Neuron (in vitro differentiated cells): Measurements from ENCODE around the gene EME2.
"Not testable (repeated sequence)": the region's sequence is repeated elsewhere in the genome, so short reads cannot be mapped to it uniquely, and the experiment has no call there.

Source experiments
- H2AFZ ChIP-seq: one replicate; pipeline ENCODE4 v1.6.1; 2013; ENCODE audit warnings: low read depth, mild to moderate bottlenecking, inconsistent platforms, low read length, moderate library complexity
- H3K27me3 ChIP-seq: one replicate; pipeline ENCODE4 v1.6.1; 2013; ENCODE audit warnings: low read length; ENCODE audit not compliant: insufficient read depth
- H3K36me3 ChIP-seq: one replicate; pipeline ENCODE4 v1.6.1; 2013; ENCODE audit warnings: low read length; ENCODE audit not compliant: insufficient read depth
- H3K4me1 ChIP-seq: one replicate; pipeline ENCODE4 v1.6.1; 2013; ENCODE audit warnings: low read length; ENCODE audit not compliant: insufficient read depth
- H3K4me3 ChIP-seq: 2 replicates; pipeline ENCODE4 v1.5.1; 2013; ENCODE audit warnings: mild to moderate bottlenecking, low read length, moderate library complexity
- H3K9me3 ChIP-seq: one replicate; pipeline ENCODE4 v1.6.1; 2013; ENCODE audit warnings: low read length

The EME2 gene, protein sequence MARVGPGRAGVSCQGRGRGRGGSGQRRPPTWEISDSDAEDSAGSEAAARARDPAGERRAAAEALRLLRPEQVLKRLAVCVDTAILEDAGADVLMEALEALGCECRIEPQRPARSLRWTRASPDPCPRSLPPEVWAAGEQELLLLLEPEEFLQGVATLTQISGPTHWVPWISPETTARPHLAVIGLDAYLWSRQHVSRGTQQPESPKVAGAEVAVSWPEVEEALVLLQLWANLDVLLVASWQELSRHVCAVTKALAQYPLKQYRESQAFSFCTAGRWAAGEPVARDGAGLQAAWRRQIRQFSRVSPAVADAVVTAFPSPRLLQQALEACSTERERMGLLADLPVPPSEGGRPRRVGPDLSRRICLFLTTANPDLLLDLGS

DNA sequence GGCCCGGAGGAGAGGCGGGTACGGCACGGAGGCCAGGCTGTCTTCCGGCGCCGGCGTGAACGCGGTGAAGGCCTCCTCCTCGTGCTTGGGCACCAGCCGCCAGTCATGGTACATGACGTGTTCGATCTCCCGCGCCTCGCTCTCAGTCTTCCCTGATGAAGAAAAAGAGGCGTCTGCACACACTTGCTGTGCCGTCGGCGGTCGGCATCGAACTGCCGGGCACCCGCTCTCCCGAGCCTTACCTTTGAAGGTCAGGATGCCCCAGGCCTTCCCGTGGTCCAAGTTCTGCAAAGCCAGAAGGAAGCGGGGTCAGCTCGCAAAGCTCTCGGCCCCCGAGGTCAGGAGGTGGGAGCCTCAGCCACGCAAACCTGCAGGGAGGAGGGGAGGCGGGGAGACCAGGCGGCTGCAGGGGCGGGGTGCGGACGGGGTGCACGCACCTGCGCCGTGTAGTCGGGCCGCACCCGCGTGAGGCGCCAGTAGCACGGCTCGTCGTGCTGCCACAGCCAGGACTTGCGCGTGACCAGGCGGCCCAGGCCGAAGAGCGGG, at the start of gene EME2:
TSS of gene EME2 (plus strand) at position 449 of the 546 bp plus-strand sequence. CDS start 418 bp downstream, outside the sequence.
- peak within 1 kb of the TSS; percentile 54 for H2AFZ ChIP-seq
- H3K4me3 ChIP-seq, result peak within 1 kb of the TSS; percentile 87
- H3K4me1 ChIP-seq, result peaks cover 19% of the 10 kb centered on the region
- peaks cover 47% of the 10 kb centered on the region for H3K36me3 ChIP-seq
- H3K9me3 ChIP-seq, result no peaks in the 10 kb centered on the region
- no peaks in the 10 kb centered on the region for H3K27me3 ChIP-seq

DNA sequence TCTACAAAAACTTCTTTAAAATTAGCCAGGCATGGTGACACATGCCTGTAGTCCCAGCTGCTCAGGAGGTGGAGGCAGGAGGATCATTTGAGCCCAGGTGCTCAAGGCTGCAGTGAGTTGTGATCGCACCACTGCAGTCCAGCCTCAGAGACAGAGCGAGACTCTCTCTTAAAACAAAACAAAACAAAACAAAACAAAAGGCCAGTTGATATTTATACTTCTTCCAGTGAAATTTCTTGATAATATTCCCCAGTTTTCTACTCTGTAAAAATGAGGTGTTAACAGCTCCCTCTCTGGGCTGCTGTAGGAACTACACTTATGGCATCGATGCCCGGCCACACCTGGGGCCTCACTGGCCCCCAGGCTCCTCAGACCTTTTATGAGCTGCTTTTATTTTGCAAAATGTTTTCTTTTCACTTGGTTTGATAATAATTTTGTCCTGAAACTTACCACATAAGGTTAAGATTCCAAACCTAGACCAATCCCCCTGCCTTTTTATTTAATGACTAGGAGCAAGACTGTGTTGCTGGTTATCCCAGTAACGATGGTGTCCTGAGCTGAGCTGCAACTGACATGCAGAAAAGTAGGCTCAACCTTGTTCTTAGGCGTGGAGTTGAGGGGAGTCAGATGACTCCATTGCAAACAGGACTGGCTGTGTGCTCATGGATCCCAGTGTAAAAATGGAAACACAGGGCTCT, 49.0 kb upstream of the EME2 start:
- Histone ChIP-seq H3K4me3 (no peak overlapping the region), H3K27me3 (no peaks in the 10 kb centered on the region), H2AFZ (no peak overlapping the region), H3K36me3 (peaks cover 35% of the 10 kb centered on the region), H3K9me3 (no peaks in the 10 kb centered on the region), H3K4me1 (no peaks in the 10 kb centered on the region)

DNA sequence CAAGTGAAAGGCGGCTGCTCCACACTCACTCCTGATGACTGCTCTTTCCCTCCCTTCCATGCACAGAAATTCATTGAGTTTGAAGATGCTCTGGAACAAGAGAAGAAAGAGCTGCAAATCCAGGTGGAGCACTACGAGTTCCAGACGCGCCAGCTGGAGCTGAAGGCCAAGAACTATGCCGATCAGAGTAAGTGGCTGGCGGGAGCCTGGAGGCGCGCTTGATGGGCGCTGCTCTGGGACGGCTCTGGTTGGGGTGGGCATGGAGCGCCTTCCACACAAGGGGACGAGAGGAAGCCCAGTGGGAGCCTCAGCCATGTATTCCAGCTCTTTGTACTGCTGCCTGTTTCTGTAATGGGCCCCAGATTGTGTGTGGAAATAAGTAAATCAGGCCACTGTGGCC, 48.1 kb upstream of the EME2 start:
- peaks cover 44% of the 10 kb centered on the region for H3K36me3 ChIP-seq
- no peaks in the 10 kb centered on the region for H3K27me3 ChIP-seq
- H3K9me3 ChIP-seq, result no peaks in the 10 kb centered on the region
- no peaks in the 10 kb centered on the region for H3K4me1 ChIP-seq
- no peak overlapping the region for H2AFZ ChIP-seq
- H3K4me3 ChIP-seq, result no peak overlapping the region

DNA sequence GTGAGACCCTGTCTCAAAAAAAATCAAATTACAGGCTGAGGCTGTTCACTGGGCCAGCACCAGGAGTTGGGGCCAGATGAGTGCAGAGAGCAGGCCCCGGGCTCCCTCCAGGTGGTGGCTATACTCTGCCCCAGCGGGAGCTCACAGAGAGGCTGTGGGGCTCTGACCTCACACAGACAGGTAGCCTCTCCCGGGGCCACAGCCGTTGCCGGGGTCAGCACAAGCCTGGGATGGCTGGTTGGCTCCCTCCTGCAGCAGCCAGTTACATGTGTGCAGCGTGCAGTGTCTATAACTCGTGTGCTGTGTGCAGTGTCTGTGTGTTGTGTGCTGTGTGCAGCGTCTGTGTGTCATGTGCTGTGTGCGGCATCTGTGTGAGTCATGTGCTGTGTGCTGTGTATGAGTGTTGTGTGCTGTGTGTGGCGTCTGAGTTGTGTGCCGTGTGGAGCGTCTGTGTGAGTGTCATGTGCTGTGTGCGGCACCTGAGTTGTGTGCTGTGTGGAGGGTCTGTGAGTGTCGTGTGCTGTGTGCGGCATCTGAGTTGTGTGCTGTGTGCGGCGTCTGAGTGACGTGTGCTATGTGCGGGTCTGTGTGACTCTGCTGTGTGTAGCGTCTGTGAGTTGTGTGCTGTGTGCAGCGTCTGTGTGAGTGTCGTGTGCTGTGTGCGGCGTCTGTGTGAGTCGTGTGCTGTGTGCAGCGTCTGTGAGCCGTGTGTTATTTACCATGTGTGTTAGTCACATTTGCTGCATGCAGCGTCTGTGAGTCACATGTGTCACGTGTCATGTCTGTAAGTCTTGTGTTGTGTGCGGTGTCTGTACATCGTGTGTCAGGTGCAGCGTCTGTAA, 45.7 kb upstream of the EME2 start:
- Histone ChIP-seq H3K9me3 (no peaks in the 10 kb centered on the region), H3K36me3 (peaks cover 51% of the 10 kb centered on the region), H3K4me1 (no peaks in the 10 kb centered on the region), H3K4me3 (no peak overlapping the region), H2AFZ (no peak overlapping the region), H3K27me3 (no peaks in the 10 kb centered on the region)

DNA sequence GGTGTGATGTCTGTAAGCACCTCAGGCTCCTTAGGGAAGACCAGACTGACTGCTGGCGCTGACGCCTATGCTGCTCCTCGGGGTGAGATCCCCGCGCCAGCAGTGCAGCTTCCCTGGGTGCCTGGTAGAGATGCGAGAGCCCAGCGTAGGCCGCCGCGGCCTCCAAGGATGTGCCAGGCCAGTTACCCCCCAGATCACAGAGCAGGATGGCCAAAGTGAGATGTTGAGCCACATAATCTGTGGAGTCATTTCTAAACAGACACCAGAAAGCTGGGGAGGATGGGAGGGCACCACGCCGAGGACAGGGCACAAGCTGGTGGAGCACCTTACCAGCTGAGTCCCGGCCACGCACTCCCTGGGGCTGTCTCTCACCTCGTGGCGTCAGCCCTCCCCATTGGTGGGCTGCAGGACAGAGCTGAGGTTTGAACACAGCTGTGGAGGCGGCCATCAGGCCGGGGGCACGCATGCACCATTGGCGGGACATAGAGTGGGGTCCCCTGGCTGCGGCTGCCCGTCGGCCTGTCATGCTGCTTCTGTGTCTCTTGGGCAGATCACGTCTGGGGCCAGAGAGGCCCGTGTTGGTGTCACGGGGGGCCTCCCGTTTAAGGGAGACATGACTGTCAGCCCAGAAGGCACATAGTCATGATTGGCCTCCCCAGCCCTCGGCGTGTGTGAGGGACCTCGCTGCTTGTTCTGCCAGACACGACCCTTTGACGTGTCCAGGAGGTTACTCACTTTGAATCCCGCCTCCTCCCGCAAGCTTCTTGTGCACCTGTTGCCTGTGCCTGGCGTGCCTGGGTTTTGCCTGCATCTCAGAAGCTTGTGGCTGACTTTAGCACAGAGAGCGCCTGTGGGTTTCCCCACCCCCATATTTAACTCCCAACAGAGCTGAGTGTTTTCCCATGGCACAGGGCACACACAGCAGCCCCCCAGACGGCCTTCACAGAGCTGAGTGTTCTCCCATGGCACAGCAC, 44.7 kb upstream of the EME2 start:
- Histone ChIP-seq H3K4me1 (no peaks in the 10 kb centered on the region), H3K4me3 (no peak overlapping the region), H3K9me3 (no peaks in the 10 kb centered on the region), H2AFZ (no peak overlapping the region), H3K27me3 (no peaks in the 10 kb centered on the region), H3K36me3 (peaks cover 61% of the 10 kb centered on the region)

DNA sequence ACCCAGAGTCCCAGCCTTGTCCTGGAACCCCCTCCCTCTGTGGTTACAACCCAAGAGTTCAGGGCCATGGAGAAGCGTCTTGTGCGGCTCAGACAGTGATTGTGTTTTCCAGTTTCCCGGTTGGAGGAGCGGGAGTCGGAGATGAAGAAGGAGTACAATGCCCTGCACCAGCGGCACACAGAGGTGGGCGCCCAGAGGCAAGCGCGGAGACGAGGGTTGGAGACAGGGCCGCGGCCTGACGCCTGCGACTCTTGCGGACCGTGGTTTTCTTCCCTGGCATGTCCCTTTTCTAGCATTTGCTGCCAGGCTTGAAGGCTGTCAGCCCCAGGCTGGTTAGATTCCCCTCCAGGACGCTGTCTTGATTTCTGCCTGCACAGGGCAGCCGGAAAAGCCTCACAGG, 43.6 kb upstream of the EME2 start:
- no peaks in the 10 kb centered on the region for H3K27me3 ChIP-seq
- H3K9me3 ChIP-seq, result no peaks in the 10 kb centered on the region
- H3K4me1 ChIP-seq, result no peaks in the 10 kb centered on the region
- H3K4me3 ChIP-seq, result no peak overlapping the region
- H2AFZ ChIP-seq, result no peak overlapping the region
- H3K36me3 ChIP-seq, result peaks cover 71% of the 10 kb centered on the region

DNA sequence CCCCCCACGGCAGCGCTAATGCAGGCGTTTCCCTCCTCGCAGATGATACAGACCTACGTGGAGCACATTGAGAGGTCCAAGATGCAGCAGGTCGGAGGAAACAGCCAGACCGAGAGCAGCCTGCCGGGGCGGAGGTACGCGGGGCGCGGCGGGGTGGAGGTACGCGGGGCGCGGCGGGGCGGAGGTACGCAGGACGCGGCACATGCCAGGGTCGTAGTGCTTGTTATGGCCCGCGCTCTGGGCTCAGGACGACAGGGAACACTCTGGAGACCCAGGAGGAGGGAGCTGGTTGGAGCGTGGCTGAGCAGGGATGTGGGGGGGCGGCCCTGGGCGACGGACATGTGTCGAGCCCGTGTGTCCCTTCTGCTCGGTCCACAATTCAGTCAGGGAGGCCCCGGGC, 43.2 kb upstream of the EME2 start:
- peaks cover 72% of the 10 kb centered on the region for H3K36me3 ChIP-seq
- H2AFZ ChIP-seq, result no peak overlapping the region
- no peak overlapping the region for H3K4me3 ChIP-seq
- H3K4me1 ChIP-seq, result no peaks in the 10 kb centered on the region
- H3K9me3 ChIP-seq, result no peaks in the 10 kb centered on the region
- H3K27me3 ChIP-seq, result no peaks in the 10 kb centered on the region

DNA sequence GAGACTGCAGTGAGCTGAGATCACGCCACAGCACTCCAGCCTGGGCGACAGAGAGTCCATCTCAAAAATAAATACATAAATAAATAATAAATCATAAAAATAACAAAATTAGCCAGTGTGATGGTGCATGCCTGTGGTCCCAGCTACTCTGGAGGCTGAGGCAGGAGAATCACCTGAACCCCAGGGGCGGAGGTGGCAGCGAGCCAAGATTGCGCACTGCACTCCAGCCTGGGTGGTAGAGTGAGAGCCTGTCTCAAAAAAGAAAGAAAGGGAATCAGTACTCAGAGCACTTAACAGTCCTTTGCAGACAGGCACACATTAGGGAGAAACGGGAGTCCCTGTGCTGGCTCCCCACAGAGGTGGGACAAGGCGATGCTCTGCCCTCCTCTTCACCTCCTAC, 41.5 kb upstream of the EME2 start:
- Histone ChIP-seq H3K4me1 (no peaks in the 10 kb centered on the region), H3K9me3 (peaks cover 10% of the 10 kb centered on the region), H3K36me3 (peaks cover 71% of the 10 kb centered on the region), H2AFZ (no peak overlapping the region), H3K27me3 (no peaks in the 10 kb centered on the region), H3K4me3 (no peak overlapping the region)

DNA sequence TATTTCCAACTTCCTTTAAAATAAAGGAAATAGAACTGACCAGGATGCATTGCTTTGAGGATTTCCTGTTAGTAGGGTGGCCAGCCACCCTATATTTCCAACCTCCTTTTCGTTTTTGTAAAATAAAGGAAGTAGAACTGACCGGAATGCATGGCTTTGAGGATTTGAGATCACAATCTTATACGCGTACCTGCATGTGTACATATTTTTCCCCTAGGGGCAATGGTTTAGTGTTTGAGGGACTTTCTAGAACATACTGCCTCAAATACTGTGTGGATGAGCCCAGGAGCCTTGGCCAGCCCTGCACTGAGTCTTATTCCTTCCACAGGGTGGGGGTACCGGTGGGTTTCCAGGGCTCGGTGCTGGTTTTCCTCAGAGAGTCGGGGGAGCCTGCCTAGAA, 41.0 kb upstream of the EME2 start:
- peaks cover 10% of the 10 kb centered on the region for H3K9me3 ChIP-seq
- H3K4me3 ChIP-seq, result no peak overlapping the region
- H3K36me3 ChIP-seq, result peaks cover 67% of the 10 kb centered on the region
- H3K27me3 ChIP-seq, result no peaks in the 10 kb centered on the region
- H3K4me1 ChIP-seq, result no peaks in the 10 kb centered on the region
- no peak overlapping the region for H2AFZ ChIP-seq

DNA sequence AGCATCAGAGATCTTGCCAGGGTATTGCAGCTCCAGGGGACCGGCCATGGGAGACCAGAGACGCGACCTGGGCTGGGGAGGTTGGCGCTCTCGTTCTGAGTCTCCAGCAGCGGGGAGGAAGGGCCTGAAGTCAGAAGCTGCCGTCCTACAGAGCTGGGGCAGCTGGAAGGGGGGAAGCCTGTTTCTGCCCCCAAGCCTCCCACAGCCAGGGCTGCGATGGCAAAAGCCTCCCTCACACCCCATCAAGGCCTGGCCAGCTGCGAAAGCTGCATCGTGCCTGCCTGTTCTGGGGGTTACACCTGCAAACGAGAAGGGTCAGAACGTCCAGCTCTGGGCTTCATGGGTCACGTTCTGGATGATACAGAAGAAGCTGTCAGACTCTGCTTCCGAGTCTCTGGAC, 40.5 kb upstream of the EME2 start:
- no peaks in the 10 kb centered on the region for H3K27me3 ChIP-seq
- no peak overlapping the region for H3K4me3 ChIP-seq
- H3K9me3 ChIP-seq, result peaks cover 10% of the 10 kb centered on the region
- no peaks in the 10 kb centered on the region for H3K4me1 ChIP-seq
- peaks cover 62% of the 10 kb centered on the region for H3K36me3 ChIP-seq
- H2AFZ ChIP-seq, result no peak overlapping the region

DNA sequence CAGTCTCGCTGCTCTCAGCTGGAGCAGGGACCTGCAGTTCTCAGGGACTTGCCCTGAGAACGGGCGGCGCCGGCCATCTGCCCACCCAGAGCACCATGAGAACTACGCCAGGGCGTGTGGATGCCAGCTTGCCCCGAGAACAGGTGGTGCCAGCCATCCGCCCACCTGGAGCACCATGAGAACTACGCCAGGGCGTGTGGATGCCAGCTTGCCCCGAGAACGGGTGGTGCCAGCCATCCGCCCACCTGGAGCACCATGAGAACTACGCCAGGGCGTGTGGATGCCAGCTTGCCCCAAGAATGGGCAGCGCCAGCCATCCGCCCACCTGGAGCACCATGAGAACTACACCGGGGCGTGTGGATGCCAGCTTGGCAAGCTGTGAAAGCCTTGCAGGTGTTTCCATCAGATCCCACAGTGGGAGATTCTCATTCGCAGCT, 40.0 kb upstream of the EME2 start:
- not testable (repeated sequence) for H3K27me3 ChIP-seq, H3K4me1 ChIP-seq, H2AFZ ChIP-seq, H3K4me3 ChIP-seq
- Histone ChIP-seq H3K36me3 (peaks cover 57% of the 10 kb centered on the region), H3K9me3 (peaks cover 10% of the 10 kb centered on the region)

DNA sequence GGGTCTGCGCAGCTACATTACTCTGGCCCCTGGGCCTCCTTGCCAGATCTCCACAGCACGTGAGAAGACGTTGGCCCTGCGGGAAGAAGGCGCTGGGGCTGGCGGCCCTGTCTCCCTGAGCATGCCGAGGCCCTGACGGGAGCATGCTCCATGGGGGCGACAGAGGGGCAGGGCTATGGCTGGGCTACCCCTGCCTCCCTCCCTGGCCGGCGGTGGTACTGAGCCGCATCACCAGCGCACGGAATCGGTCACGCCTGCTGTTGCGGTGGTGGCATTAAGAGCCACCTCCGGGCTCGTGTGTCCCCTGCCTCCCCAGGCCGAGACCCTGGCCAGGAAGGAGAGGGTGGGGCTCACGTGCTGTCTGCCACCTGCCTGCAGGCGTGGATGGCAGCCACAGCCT, 38.5 kb upstream of the EME2 start:
- H3K4me3 ChIP-seq, result no peak overlapping the region
- H3K9me3 ChIP-seq, result peaks cover 13% of the 10 kb centered on the region
- H3K4me1 ChIP-seq, result no peaks in the 10 kb centered on the region
- H3K36me3 ChIP-seq, result peaks cover 43% of the 10 kb centered on the region
- H3K27me3 ChIP-seq, result no peaks in the 10 kb centered on the region
- no peak overlapping the region for H2AFZ ChIP-seq
